ENCODE results near the gene TNNC2.

Gene TNNC2

GRCh38 chr20:45780159-45780558 lies 47.0 kb downstream of the TNNC2 start:
- DNase-seq (no peak), ATAC-seq (no peak)

GRCh38 chr20:45779011-45779915 lies 47.8 kb downstream of the TNNC2 start:
- ATAC-seq (no peak), DNase-seq (no peak)

GRCh38 chr20:45776931-45777330 lies 50.2 kb downstream of the TNNC2 start:
- ATAC-seq (no peak), DNase-seq (no peak)

GRCh38 chr20:45775411-45775810 lies 51.7 kb downstream of the TNNC2 start:
- ATAC-seq (no peak), DNase-seq (no peak)

- ATAC-seq (no peak), DNase-seq (no peak)
These were observed 52.2 kb downstream of the TNNC2 start for GRCh38 chr20:45774945-45775344.
